Esophagus muscularis mucosa (tissue), 4 donors: ENCODE data around the gene TMEM11. TPM values are rescaled to one million over a fixed set of nuclear protein-coding genes. Genes with fewer than 3 reads are reported as not detected.
A peak's percentile ranks its signal among the peaks of the same experiment; 100 is the strongest.

Source experiments
- DNase-seq: peaks from one replicate; pipeline ENCODE4 v3.0.0-alpha.2; 2017; ENCODE audit errors: extremely low spot score
- H3K27ac ChIP-seq, 4 donors: fragments of 200-600 bp; sonication (generic); replicated peaks in 1 of 4; 1 replicate in 3 of 4; 2 replicates in 1 of 4; pipeline ENCODE4 v1.5.1; 2016 to 2019; ENCODE audit warnings: mild to moderate bottlenecking in 1 of 4
- H3K27me3 ChIP-seq, 4 donors: fragments of 200-600 bp; sonication (generic); one replicate each; pipeline versions ENCODE4 v1.5.1 to v1.6.0; 2016 to 2019
- H3K36me3 ChIP-seq, 4 donors: fragments of 200-600 bp; sonication (generic); one replicate each; pipeline ENCODE4 v1.5.1; 2016 to 2019
- H3K4me1 ChIP-seq, 4 donors: fragments of 200-600 bp; sonication (generic); one replicate each; pipeline ENCODE4 v1.5.1; 2016 to 2019
- H3K4me3 ChIP-seq, 4 donors: fragments of 200-600 bp; sonication (generic); 1 replicate in 2 of 4; 2 replicates in 2 of 4; pipeline ENCODE4 v1.5.1; 2016 to 2019; ENCODE audit warnings: mild to moderate bottlenecking in 4 of 4, moderate library complexity in 1 of 4
- H3K9me3 ChIP-seq, 4 donors: fragments of 200-600 bp; sonication (generic); 1 replicate in 3 of 4; 2 replicates in 1 of 4; pipeline ENCODE4 v1.5.1; 2016 to 2019
- EP300 ChIP-seq: sonication (generic); formaldehyde crosslinking; IDR thresholded peaks from one replicate; pipeline ENCODE4 v1.6.1; 2017; ENCODE audit warnings: antibody characterized with exemption
- POLR2A ChIP-seq: fragments of 450-650 bp; IDR thresholded peaks from one replicate; pipeline ENCODE4 v1.6.1; 2017; ENCODE audit warnings: antibody characterized with exemption, moderate library complexity, mild to moderate bottlenecking, low read depth
- POLR2AphosphoS5 ChIP-seq, 2 donors: sonication (generic); formaldehyde crosslinking; IDR thresholded peaks; one replicate each; pipeline ENCODE4 v1.6.1; 2017; ENCODE audit warnings: antibody characterized with exemption in 2 of 2
- WGBS: methylation state at CpG from one replicate; pipeline ENCODE4 v1.1.5; 2018; 5-methylcytosine and 5-hydroxymethylcytosine counted together
- intact Hi-C: fragments of 100-400 bp; cut with DNase I; formaldehyde crosslinking; loops from one replicate; pipeline ENCODE4 v1.15.1; 2023
- total RNA-seq, 4 donors: library from RNA; depleted of rRNA; stranded (reverse); fragments of >200 nt; gene quantifications; one replicate each; pipeline versions ENCODE4 v1.1.0 to v1.2.1, GENCODE V29; 2016
- TF ChIP-seq, protein P1 (sequence below), 3 experiments: fragments of 200-600 bp in 2 of 3; fragments of 450-650 bp in 1 of 3; sonication (generic) in 2 of 3; IDR thresholded peaks; one replicate each; pipeline ENCODE4 v1.5.1; 2017 to 2019; ENCODE audit warnings: antibody characterized with exemption in 3 of 3, mild to moderate bottlenecking in 2 of 3, moderate library complexity in 1 of 3

The TMEM11 gene
- total RNA-seq, 4 donors from 2014 or later, result 24.1 to 31.0 (median 26.0) TPM

DNA sequence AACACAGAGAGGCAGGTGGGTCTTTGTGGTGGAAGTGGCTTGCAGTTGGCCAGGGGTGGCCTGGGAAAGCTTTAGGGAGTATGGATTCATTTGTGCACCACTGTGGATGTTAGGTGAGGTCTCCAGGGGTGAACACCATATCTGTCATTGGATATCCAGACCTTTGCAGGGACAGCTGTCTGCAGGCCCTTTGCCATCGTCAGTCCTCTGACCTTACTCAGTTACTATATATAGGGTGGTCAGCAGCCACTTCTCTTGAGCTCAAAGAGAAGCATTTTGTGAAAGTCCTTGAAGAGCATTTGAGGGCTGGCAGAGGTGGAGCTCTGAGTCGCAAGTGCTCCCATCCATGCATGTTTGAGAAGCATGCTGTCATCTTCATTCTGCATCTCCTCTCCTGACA is 40.4 kb downstream of the TMEM11 start:
- H3K4me3 ChIP-seq, result no peak overlapping the region
- no peak overlapping the region for H3K27ac ChIP-seq
- peaks cover 24 to 41% (median 29%) of the 10 kb centered on the region in 4 donors for H3K4me1 ChIP-seq
- peaks cover 9 to 55% (median 34%) of the 10 kb centered on the region in 4 donors for H3K36me3 ChIP-seq
- intact Hi-C loops, result no loop called here
- no peaks in the 10 kb centered on the region for H3K27me3 ChIP-seq
- DNase-seq, result no peak
- TF ChIP-seq, protein P1, sequence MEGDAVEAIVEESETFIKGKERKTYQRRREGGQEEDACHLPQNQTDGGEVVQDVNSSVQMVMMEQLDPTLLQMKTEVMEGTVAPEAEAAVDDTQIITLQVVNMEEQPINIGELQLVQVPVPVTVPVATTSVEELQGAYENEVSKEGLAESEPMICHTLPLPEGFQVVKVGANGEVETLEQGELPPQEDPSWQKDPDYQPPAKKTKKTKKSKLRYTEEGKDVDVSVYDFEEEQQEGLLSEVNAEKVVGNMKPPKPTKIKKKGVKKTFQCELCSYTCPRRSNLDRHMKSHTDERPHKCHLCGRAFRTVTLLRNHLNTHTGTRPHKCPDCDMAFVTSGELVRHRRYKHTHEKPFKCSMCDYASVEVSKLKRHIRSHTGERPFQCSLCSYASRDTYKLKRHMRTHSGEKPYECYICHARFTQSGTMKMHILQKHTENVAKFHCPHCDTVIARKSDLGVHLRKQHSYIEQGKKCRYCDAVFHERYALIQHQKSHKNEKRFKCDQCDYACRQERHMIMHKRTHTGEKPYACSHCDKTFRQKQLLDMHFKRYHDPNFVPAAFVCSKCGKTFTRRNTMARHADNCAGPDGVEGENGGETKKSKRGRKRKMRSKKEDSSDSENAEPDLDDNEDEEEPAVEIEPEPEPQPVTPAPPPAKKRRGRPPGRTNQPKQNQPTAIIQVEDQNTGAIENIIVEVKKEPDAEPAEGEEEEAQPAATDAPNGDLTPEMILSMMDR (IDR thresholded peaks at IDR 0.05), result no peak
- no peak for TF ChIP-seq POLR2AphosphoS5 (IDR thresholded peaks at IDR 0.05)
- TF ChIP-seq EP300, result no peak
- TF ChIP-seq POLR2A, result no peak
- no peaks in the 10 kb centered on the region for H3K9me3 ChIP-seq
- WGBS, result 100% methylated on average over 2 of the region's 2 CpGs

DNA sequence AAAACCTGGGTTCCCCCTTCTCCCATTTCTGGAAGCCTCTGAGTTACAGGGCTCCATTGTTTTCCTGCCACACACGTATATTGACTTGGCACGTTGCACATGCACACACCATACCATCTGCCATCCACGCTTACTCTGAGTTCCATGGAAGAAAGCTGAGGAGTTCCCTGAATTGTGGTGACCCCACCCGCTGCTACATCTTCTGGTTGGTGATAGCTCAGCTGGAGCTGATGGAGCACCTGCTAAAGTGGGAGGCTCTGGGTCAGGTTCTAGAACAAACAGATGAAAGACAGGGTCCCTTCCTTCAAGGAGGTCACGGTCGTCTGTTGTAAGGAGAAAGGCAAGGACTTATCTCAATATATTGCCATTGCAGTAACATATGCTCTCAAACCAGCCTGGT is 41.1 kb downstream of the TMEM11 start:
- no peak for DNase-seq
- intact Hi-C loops, result no loop called here
- Histone ChIP-seq H3K27ac (no peak overlapping the region), H3K4me1 (peaks cover 26 to 41% (median 35%) of the 10 kb centered on the region in 4 donors), H3K4me3 (no peak overlapping the region), H3K36me3 (peaks cover 9 to 48% (median 30%) of the 10 kb centered on the region in 4 donors), H3K27me3 (no peaks in the 10 kb centered on the region), H3K9me3 (no peaks in the 10 kb centered on the region)
- 90% methylated on average over 5 of the region's 6 CpGs for WGBS
- TF ChIP-seq EP300 (no peak), POLR2AphosphoS5 (IDR thresholded peaks at IDR 0.05) (no peak), POLR2A (no peak)
- TF ChIP-seq, protein P1 (IDR thresholded peaks at IDR 0.05), result no peak

DNA sequence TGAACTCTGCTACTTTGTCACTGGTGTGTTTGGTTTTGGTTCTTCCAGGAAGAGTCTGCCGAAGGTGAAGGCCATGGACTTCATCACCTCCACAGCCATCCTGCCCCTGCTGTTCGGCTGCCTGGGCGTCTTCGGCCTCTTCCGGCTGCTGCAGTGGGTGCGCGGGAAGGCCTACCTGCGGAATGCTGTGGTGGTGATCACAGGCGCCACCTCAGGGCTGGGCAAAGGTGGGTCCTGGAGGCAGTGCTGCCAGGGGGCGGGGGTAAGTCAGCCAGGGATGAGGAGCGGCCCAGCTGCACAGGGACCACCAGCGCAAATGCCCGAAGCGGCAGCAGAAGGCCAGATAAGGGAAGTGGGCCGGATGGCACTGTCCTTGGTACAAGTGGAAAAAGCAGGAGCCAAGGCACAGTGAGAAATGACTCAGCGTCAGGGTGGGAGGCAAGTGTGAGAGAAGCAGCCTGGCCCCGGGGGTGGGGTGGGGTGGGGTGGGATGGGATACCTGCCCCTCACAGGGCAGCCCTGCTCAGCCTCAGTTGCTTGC is 41.9 kb downstream of the TMEM11 start:
- Histone ChIP-seq H3K9me3 (no peaks in the 10 kb centered on the region), H3K4me3 (no peak overlapping the region), H3K4me1 (peaks cover 35 to 47% (median 40%) of the 10 kb centered on the region in 4 donors), H3K27me3 (no peaks in the 10 kb centered on the region), H3K36me3 (peaks cover 9 to 40% (median 30%) of the 10 kb centered on the region in 4 donors), H3K27ac (no peak overlapping the region)
- WGBS, result 96% methylated on average over 11 of the region's 17 CpGs
- DNase-seq, result no peak
- TF ChIP-seq POLR2A (no peak), POLR2AphosphoS5 (IDR thresholded peaks at IDR 0.05) (no peak), EP300 (no peak)
- TF ChIP-seq, protein P1 (IDR thresholded peaks at IDR 0.05), result no peak
- intact Hi-C loops, result no loop called here

DNA sequence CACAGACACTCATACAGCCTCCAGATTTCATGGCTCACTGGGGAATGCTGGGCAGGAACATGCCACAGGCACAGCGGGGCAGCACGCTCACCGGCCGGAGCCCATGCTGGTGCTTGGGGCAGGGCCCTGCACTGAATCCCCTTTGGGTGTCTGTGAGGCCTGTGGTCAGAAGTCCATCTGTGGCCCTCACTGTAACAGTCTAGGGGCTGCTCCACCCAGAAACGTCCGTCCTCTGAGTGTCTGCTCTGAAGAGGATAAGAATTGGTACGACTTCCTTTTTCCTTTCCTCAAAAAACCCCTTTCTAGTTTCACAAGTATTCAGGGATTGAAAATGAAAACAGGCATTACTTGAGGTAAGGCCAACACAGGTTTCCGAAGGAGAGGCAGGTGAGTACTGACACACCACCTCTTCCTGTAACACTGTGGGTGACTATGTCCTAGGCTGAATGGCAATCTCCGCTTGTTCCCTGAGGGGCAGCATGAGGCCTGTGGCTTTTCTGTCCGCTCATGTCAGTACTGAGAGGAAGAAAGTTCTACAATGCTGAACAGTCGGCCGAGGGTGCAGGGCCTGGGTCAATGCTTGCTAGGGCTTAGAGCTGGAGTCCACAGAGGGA is 42.5 kb downstream of the TMEM11 start:
- intact Hi-C loops, result no loop called here
- no peak for DNase-seq
- Histone ChIP-seq H3K27me3 (no peaks in the 10 kb centered on the region), H3K4me3 (no peak overlapping the region), H3K36me3 (peaks cover 9 to 38% (median 30%) of the 10 kb centered on the region in 4 donors), H3K9me3 (no peaks in the 10 kb centered on the region), H3K4me1 (peaks cover 41 to 53% (median 43%) of the 10 kb centered on the region in 4 donors), H3K27ac (peak overlapping the region in 1 of 4 donors; percentile 49)
- WGBS, result 85% methylated on average over 8 of the region's 12 CpGs
- TF ChIP-seq, protein P1 (IDR thresholded peaks at IDR 0.05), result no peak
- TF ChIP-seq POLR2AphosphoS5 (IDR thresholded peaks at IDR 0.05), result no peak
- TF ChIP-seq EP300, result no peak
- no peak for TF ChIP-seq POLR2A
